ENCODE data around the gene LARP4B.

- no peak for TF ChIP-seq EHMT2 (IDR thresholded peaks at IDR 0.05; ENCODE audit: low read depth)
- TF ChIP-seq MAFK (IDR thresholded peaks at IDR 0.05; ENCODE audit: partially characterized antibody), result no peak
- no peak for TF ChIP-seq POLR2A (IDR thresholded peaks at IDR 0.05; ENCODE audit: low read length)
- no peak for TF ChIP-seq RFX5 (IDR thresholded peaks at IDR 0.05)
- no peak for TF ChIP-seq CTCF (IDR thresholded peaks at IDR 0.05)
- no peak for TF ChIP-seq NFE2L2 (conservative IDR thresholded peaks at IDR 0.05; ENCODE audit: low read length)
- no peak for TF ChIP-seq HOXA7 (CRISPR knock-in tag; IDR thresholded peaks at IDR 0.05)
- TF ChIP-seq USF2 (IDR thresholded peaks at IDR 0.05), result no peak
- TF ChIP-seq NR3C1 (IDR thresholded peaks at IDR 0.05), result no peak
- no peak for TF ChIP-seq MYC (IDR thresholded peaks at IDR 0.05; ENCODE audit: borderline replicate concordance, low read length)
- TF ChIP-seq EP300 (IDR thresholded peaks at IDR 0.05), result no peak
Observed at GRCh38 chr10:851901-852300, 79.6 kb downstream of the LARP4B start.

All from A549 (cell line).